Measurements from ENCODE around the gene BSPRY.
"Not testable (repeated sequence)": the region's sequence is repeated elsewhere in the genome, so short reads cannot be mapped to it uniquely, and the experiment has no call there.

Gene BSPRY

DNA sequence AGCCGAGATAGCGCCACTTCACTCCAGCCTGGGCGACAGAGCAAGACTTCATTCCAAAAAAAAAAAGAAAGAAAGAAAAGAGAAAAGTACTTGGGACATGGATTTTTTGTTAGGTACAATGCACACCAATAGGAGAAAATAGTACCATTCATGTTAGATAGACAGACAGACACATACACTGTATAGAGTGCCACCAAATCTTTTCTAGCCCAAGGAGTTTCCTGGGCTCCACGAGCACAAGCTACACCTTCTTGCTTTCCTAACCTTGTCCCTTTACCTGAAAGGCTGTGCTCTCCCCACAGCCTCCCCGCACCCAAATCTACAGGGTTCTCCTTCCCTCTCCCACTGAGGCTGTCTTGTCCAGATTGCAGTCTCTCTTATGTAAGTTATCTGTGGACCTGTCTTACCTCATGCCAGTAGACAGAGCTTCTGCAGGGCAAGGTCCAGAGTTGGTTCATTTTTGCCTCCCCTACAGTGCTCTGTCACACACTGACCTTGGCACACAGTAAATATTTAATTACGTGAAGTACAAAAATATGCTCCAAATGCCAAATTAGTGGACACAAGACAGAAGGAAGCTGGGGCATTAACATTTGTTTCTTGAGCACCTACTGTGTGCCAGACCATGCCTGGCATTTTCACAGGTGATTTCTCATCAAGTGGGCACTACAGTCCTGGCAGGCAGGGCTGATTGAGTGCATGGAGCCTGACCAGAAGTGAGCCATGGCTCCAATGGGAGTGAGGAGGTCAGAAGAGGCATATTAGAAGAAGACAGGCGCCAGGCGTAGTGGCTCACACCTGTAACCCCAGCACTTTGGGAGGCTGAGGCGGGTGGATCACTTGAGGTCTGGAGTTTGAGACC, 45.9 kb downstream of the BSPRY start:
- no peak for DNase-seq

DNA sequence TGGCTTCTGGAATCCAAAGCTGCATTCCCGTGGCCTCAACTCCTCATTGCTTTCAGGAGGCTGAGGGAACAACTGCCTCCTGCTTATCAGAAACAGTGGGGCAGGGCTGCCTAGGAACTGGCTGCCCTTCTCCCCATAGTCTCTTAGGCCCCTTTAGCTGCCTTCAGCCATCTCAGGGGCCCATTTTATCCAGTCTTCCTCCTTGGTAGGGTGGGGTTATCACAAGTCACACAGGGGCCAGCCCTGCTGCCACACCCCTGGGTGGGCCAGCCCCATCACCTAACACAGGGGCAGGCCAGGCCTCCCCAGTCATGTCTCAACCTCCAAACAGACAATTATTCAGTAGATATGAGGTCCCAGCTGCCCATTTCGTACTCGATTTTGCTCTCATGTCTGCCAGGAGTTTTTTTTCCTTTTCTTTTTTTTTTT, 47.9 kb downstream of the BSPRY start:
- DNase-seq: no peak

DNA sequence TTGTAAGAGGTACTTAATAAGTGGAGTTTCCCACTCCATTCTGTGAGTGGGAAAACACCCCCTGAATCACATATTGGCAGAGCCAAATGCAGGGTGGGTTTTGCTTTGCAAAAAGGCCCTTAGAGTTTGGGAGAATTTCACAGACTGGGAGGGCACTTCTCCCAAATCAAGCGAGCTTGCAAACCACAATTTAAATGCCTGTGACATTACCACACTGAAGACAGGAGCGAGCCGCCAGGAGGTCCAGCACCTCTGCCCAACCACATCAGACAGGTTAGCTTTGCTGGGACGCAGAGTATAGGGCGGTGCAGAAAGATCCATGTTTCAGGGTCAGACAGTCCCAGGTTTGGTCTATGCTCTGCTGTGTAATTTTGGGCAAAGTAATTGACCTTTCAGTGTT, 49.5 kb downstream of the BSPRY start:
- no peak for DNase-seq

DNA sequence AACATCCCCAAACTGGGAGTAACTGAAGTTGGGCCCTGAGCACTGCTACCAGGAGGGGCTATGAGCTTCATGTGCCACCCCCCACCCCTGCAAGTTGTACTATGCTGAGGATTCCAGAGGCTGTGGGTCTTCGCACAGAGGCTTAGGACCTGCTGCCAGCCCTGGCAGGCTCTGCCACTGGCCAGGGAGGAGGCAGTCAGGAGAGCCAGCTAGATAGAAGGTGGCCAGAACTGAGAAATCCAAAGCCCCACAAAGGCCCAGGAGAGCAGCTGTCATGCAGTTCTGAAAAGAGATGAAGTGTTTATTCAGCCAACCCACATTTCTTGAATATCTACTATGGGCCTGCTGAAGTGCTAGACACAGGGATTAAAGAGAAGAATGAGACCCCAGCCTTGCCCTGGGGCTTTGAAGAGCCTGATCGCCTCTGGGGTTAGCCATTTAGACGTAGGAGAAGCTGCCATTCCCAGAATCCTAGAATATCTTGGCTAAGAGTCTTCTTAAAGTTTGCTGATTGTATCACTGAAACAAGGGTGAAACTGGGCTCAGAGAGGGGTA, 50.4 kb downstream of the BSPRY start:
- no peak for DNase-seq

DNA sequence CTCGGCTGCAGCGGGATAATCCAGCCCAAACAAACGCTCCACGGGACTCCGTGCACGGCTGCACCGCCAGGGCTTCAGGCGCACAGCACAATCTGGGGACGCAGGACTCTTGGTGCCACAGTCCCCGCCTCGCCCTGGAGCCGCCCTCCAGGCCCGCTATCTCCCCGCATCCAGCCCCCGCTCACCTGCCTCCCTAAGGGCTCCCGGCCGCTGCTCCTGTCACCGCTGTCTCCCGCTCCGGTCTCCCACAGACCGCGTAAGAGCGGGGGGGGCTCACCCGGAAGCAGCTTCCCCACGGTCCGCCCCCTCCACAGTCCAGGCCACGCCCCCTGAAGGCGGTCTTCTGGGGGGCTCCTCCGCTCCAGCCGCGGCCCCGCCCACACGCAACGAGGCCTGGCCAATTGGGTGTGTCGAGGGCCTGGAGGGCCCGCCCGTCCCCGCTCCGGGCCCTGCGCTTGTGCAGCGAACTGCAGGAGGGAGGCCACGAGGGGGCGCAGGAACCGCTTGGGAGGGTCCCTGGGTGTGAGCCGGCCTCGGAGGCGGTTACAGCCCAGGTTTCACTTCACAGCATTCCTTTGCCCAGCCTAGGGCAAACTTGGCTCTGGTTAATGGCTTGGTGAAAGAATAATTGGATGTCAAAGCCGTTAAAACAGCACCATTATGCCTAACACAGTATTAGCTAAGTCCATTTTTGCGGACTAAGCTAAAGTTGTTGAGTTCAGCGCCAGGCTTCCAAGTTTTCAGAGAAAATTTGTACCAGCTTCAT, 51.9 kb downstream of the BSPRY start, which contains the start of gene ALAD:
ALAD (minus strand) TSS at position 258 of the 766 bp plus-strand sequence. CDS start 7,725 bp downstream, outside the sequence.
- peak; percentile 95 for DNase-seq

DNA sequence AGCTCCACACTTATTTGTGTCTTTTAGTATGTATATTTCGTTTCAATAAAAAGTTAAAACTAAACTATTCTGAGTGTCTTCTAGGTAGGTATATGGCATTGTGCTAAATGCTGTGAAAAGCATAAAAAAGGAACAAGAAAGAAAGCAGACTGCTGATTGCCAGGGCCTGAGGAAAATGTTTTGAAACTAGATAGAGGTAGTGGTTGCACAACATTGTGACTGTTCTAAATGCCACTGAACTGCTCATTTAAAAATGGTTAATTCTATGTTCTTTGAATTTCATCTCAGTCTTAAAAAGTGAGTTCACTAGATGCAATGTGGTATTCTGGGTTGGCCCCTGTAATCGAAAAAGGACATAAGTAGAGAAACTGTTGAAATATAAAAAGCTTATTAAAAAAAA, 54.3 kb downstream of the BSPRY start:
- DNase-seq: no peak

DNA sequence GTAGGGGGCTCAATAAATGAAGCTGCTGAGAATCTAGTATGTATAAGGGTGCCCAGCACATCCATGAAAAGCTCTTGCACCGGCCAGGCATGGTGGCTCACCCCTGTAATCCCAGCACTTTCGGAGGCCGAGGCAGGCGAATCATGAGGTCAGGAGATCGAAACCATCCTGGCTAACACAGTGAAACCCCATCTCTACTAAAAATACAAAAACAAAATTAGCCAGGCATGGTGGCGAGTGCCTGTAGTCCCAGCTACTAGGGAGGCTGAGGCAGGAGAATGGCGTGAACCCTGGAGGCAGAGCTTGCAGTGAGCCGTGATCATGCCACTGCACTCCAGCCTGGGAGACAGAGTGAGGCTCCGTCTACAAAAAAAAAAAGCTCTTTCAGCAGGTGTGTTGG, 57.0 kb downstream of the BSPRY start:
- not testable (repeated sequence) for DNase-seq

DNA sequence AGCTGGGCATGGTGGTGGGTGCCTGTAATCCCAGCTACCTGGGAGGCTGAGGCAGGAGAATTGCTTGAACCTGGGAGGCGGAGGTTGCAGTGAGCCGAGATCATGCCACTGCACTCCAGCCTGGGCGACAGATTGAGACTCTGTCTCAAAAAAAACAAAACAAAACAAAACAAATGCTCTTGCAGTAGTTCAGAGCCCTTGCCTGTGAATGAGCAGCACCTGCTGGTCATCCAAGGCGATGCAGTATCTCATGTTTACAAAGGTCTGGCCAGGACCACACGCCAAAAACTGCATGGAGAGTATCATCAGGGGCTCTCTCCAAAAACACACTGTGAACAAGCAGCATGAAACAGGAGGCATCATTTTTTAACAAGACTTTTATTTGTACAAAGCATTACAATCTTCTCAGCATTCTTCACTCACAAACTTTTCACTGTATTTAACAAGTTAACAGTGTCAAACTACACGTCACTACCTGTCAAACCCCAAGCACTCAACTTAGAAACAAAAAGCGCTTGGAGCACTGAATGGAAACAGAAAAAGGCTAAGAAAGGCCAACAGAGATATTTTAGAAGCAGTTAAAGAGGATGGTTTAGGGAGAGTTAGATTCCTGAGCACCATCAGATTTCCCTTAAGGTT, 57.7 kb downstream of the BSPRY start:
- peak in 1 of 2 experiments; percentile 13 for DNase-seq

DNA sequence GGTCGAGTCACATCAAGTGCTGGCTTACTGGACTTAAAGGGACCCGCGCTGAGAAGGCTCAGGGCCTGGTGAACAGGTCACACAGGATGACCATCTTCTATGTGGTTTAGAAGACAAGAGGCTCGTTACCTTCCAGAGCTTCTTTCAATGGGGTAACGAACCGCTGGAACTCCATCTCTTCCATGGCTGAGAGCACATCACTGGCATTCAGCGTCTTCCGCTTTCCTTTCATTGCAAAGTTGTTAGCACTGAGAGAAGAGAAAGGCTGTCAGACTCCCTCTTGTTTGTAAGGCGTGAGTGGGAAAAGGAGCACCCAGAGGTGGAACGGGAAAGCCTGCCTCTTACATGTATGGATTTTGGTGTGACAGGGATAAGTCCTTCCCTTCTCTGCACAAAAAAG, 60.1 kb downstream of the BSPRY start:
- no peak for DNase-seq

DNA sequence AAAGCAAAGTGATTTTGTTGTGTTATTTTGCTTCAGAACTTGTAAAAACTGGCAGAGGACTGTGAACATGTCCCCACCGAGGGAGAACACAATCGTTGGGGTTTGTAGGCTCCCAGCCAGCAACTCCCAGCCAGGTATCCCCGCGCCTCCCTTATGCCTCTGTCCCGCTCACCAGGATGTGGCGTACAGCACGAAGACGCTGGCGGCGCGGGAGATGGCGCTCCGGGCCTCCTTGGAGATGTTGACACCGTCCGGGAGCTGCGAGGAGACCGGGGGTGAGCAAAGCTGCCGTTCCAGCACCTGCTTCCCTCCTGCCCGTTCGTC, 60.5 kb downstream of the BSPRY start:
- no peak for DNase-seq

DNA sequence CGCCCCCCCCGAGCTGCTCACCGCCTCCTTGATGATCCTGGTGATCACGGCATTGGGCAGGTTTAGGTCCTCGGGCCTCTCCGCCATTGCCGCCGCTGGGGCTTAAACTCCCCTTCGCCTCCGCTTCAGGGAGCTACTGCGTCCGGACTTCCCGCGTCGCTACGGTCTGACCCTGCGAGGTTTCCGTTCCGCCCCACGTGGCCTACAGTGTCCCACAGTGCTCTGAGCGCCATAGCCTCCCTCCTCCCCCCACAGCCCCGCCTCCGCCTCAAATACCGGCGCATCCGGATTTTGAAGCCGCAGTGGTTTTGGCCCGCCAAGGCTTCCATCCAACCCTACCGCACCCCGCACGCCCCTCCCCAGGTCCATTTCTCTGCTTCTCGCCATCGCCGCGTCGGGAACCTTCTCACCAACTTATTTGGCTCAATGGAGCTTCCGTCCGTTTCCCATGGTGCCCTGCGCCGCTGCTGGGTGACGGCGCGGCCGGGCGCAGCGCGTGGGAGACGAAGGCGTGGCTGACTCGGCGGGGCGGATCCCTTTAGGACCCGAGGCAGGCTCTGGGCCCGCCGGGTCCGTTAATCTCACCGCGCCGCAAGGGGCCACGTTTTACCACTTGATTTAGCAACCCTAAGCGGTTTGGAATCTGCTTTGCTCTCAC, 61.0 kb downstream of the BSPRY start, which contains the start of the genes C9orf43 and POLE3:
C9orf43 (plus strand) TSS at position 541 of the 658 bp plus-strand sequence. CDS start 2,747 bp downstream, outside the sequence.
POLE3 (minus strand) TSS at position 469 of the 658 bp plus-strand sequence; CDS start at position 87, 382 bp downstream.
- peak in 1 of 2 experiments; percentile 57 for DNase-seq

DNA sequence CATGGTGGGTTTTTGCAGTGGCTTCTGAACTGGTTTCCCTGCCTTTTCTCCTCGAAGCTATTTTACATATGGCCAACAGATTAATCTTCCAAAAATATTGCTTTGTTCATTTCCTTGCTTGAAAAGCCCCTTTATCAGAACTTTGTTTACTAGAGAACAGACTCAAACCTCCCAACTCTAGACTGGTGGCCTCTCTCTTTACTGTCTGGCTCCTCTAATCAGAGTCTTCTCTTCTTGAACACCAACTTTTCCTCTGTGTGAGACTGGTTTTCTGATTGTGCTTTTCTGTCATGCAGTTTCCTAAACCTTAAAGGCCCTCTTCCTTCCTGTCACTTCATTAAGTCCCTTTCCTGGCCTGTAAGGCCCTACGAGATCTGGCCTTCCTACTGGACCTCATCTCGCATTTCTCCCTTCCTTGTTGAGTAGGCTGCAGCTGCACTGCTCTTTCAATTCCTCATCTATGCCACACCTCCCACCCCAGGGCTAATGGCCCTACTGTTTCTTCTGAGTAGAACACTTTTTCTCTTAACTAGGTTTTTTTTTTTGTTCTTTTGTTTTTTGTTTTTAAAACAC, 66.9 kb downstream of the BSPRY start:
- no peak for DNase-seq

DNA sequence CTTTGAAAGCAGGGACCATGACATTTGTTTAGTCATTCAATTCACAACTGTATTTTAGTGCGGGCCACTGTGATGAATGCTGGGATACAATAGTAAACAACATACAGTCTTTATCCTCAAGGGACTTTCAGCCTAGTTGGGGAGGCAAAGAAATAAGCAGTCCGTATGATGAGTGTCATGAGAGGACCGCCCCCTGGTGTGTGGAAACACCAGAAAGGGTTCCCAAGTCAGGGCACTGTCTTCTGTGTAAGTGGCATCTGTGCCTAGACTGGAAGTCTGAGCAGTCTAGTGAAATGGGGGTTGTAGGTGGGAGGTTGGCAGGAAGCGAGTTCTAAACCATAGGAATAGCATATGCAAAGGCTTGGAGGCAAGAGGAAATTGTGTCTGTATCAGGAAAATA, 68.0 kb downstream of the BSPRY start:
- DNase-seq: no peak

Measured in cerebellar nuclear complex (tissue), 1 donor.